ENCODE results near the gene MCOLN1. TPM values are rescaled to one million over a fixed set of nuclear protein-coding genes. Genes with fewer than 3 reads are reported as not detected.

MCOLN1 gene
- total and polyA plus RNA-seq, 9 of the 15 experiments (the other 6 are each of a cell fraction or from before 2014, with no cell fraction given), result 0.25 to 15.4 (median 7.1) TPM

- TF ChIP-seq CTCF (IDR thresholded peaks at IDR 0.05 in 2 of 3, conservative IDR thresholded peaks at IDR 0.05 in 1 of 3; ENCODE audit: insufficient read depth in 2 of 3, low read depth in 1 of 3, low read length in 3 of 3), result no peak
- TF ChIP-seq TEAD2 (tag; IDR thresholded peaks at IDR 0.05), result no peak
- no peak for TF ChIP-seq ZNF76 (CRISPR knock-in tag; IDR thresholded peaks at IDR 0.05; ENCODE audit: borderline replicate concordance)
- TF ChIP-seq TAF15 (IDR thresholded peaks at IDR 0.05; ENCODE audit: low read depth, low read length), result 0 out of 2 replicates have a peak, but pooled peaks have one; percentile 62
- peak; percentile 86 to 95 for TF ChIP-seq MNT (conservative IDR thresholded peaks at IDR 0.05)
- no peak for TF ChIP-seq TSC22D4 (tag; IDR thresholded peaks at IDR 0.05)
- no peak for TF ChIP-seq PTBP1 (IDR thresholded peaks at IDR 0.05; ENCODE audit: low read depth, low read length)
- TF ChIP-seq U2AF2 (optimal IDR thresholded peaks at IDR 0.05; ENCODE audit: low read depth, low read length), result no peak
- peak; percentile 31; the same call in 1 of the 2 replicates for TF ChIP-seq NBN (IDR thresholded peaks at IDR 0.05; ENCODE audit: low read depth)
- TF ChIP-seq MED1 (CRISPR knock-in tag; IDR thresholded peaks at IDR 0.05; ENCODE audit: borderline replicate concordance), result no peak
- TF ChIP-seq CHD1 (IDR thresholded peaks at IDR 0.05; ENCODE audit: low read length), result no peak
- no peak for TF ChIP-seq SIX5 (IDR thresholded peaks at IDR 0.05; ENCODE audit: borderline replicate concordance in 1 of 2, insufficient read depth in 1 of 2, low read depth in 1 of 2, low read length in 2 of 2)
- TF ChIP-seq CREM (IDR thresholded peaks at IDR 0.05; ENCODE audit: low read depth), result peak; percentile 80; the same call in 1 of the 2 replicates
- no peak for TF ChIP-seq HSF4 (CRISPR knock-in tag; IDR thresholded peaks at IDR 0.05; ENCODE audit: borderline replicate concordance)
- no peak for TF ChIP-seq HMG20B (CRISPR knock-in tag; IDR thresholded peaks at IDR 0.05)
- no peak for TF ChIP-seq THRA (IDR thresholded peaks at IDR 0.05)
- no peak for TF ChIP-seq MAFF (IDR thresholded peaks at IDR 0.05; ENCODE audit: low read length)
- TF ChIP-seq HEY1 (CRISPR knock-in tag; IDR thresholded peaks at IDR 0.05; ENCODE audit: borderline replicate concordance), result no peak; the same call in 1 of the 2 replicates
- no peak for TF ChIP-seq HNRNPH1 (optimal IDR thresholded peaks at IDR 0.05; ENCODE audit: low read depth, low read length)
- TF ChIP-seq ARHGAP35 (IDR thresholded peaks at IDR 0.05; ENCODE audit: partially characterized antibody), result no peak
- peak; percentile 92; the same call in 1 of the 2 replicates for TF ChIP-seq E2F4 (CRISPR knock-in tag; IDR thresholded peaks at IDR 0.05; ENCODE audit: low read depth)
- TF ChIP-seq ZNF75A (CRISPR knock-in tag; IDR thresholded peaks at IDR 0.05), result no peak
- TF ChIP-seq NUFIP1 (IDR thresholded peaks at IDR 0.05; ENCODE audit: partially characterized antibody), result no peak
Observed at GRCh38 chr19:7522072-7522922, at the start of gene MCOLN1 (continued).

Measured in K562 (cell line).